Measurements from ENCODE around the gene RANBP3. TPM values are rescaled to one million over a fixed set of nuclear protein-coding genes. Genes with fewer than 3 reads are reported as not detected.
"Not testable (repeated sequence)": the region's sequence is repeated elsewhere in the genome, so short reads cannot be mapped to it uniquely, and the experiment has no call there.

RANBP3 gene
- total RNA-seq, 6 experiments from 2014 or later = 57.6 to 80.9 (median 70.4) TPM

GRCh38 chr19:5961969-5962945 is 15.7 kb downstream of the RANBP3 start:
- no peaks in the 10 kb centered on the region for H3K9me3 Mint-ChIP-seq
- no peak overlapping the region for H3K4me3 Mint-ChIP-seq
- peaks cover 41% of the 10 kb centered on the region for H3K4me1 Mint-ChIP-seq (ENCODE audit: low read depth)
- no peaks in the 10 kb centered on the region for H3K36me3 Mint-ChIP-seq (ENCODE audit: low read depth)
- no peak for TF ChIP-seq CTCF (IDR thresholded peaks at IDR 0.05)
- H3K27me3 Mint-ChIP-seq (ENCODE audit: insufficient read depth) = peaks cover 1% of the 10 kb centered on the region; the same call in 1 of the 2 replicates
- no peak for DNase-seq
- peak overlapping the region; percentile 27; the same call in 1 of the 2 replicates for H3K27ac Mint-ChIP-seq

GRCh38 chr19:5961641-5961968 is 16.3 kb downstream of the RANBP3 start:
- not testable (repeated sequence) for H3K9me3 Mint-ChIP-seq; H3K36me3 Mint-ChIP-seq (ENCODE audit: low read depth); DNase-seq; H3K4me3 Mint-ChIP-seq; H3K27me3 Mint-ChIP-seq (ENCODE audit: insufficient read depth)
- H3K27ac Mint-ChIP-seq = peak overlapping the region; percentile 27; the same call in 1 of the 2 replicates
- H3K4me1 Mint-ChIP-seq (ENCODE audit: low read depth) = peaks cover 42% of the 10 kb centered on the region

- Mint-ChIP-seq H3K27me3 (ENCODE audit: insufficient read depth) (peaks cover 1% of the 10 kb centered on the region; the same call in 1 of the 2 replicates), H3K27ac (peak overlapping the region; percentile 3; the same call in 1 of the 2 replicates), H3K9me3 (no peaks in the 10 kb centered on the region), H3K4me1 (ENCODE audit: low read depth) (peaks cover 46% of the 10 kb centered on the region), H3K36me3 (ENCODE audit: low read depth) (no peaks in the 10 kb centered on the region), H3K4me3 (no peak overlapping the region)
- no peak for DNase-seq
- no peak for TF ChIP-seq CTCF (IDR thresholded peaks at IDR 0.05)
These were observed 17.6 kb downstream of the RANBP3 start for GRCh38 chr19:5960005-5961001.

- TF ChIP-seq CTCF (IDR thresholded peaks at IDR 0.05) = no peak
- H3K4me3 Mint-ChIP-seq = no peak overlapping the region
- H3K9me3 Mint-ChIP-seq = no peaks in the 10 kb centered on the region
- DNase-seq = no peak
- peaks cover 2% of the 10 kb centered on the region for H3K27me3 Mint-ChIP-seq (ENCODE audit: insufficient read depth)
- H3K4me1 Mint-ChIP-seq (ENCODE audit: low read depth) = peaks cover 54% of the 10 kb centered on the region
- H3K27ac Mint-ChIP-seq = no peak overlapping the region
- 0 out of 2 replicates have a peak, but pooled peaks cover under 1% of the 10 kb centered on the region for H3K36me3 Mint-ChIP-seq (ENCODE audit: low read depth)
These were observed 18.5 kb downstream of the RANBP3 start for GRCh38 chr19:5959260-5960004.

- peaks cover 2% of the 10 kb centered on the region for H3K27me3 Mint-ChIP-seq (ENCODE audit: insufficient read depth)
- no peaks in the 10 kb centered on the region for H3K9me3 Mint-ChIP-seq
- H3K36me3 Mint-ChIP-seq (ENCODE audit: low read depth) = peaks cover 5% of the 10 kb centered on the region; the same call in 1 of the 2 replicates
- no peak overlapping the region; the same call in 1 of the 2 replicates for H3K27ac Mint-ChIP-seq
- H3K4me1 Mint-ChIP-seq (ENCODE audit: low read depth) = peaks cover 60% of the 10 kb centered on the region
- DNase-seq = no peak
- H3K4me3 Mint-ChIP-seq = no peak overlapping the region
- no peak for TF ChIP-seq CTCF (IDR thresholded peaks at IDR 0.05)
These were observed 19.2 kb downstream of the RANBP3 start for GRCh38 chr19:5958851-5959122.

All from HFFc6 (cell line).